PFSK-1 (cell line): Measurements from ENCODE around the gene GRID1.

ENCODE experiments used
- FOXP2 ChIP-seq: optimal IDR thresholded peaks from 2 replicates; pipeline ENCODE3; 2011; ENCODE audit warnings: borderline replicate concordance, control low read depth, inconsistent platforms; ENCODE audit not compliant: insufficient read depth; ENCODE audit errors: extremely low read length, extremely low read depth
- POLR2AphosphoS5 ChIP-seq: IDR thresholded peaks from 2 replicates; pipeline ENCODE4 v1.6.1; 2012; ENCODE audit warnings: low read depth, mild to moderate bottlenecking, control low read depth, low read length, moderate library complexity
- REST ChIP-seq, 2 experiments: IDR thresholded peaks; 2 replicates each; pipeline versions ENCODE4 v1.6.1 to v1.8.0; 2011 to 2012; ENCODE audit warnings: low read depth in 2 of 2, low read length in 2 of 2, control low read depth in 1 of 2, inconsistent platforms in 1 of 2, mild to moderate bottlenecking in 1 of 2, moderate library complexity in 1 of 2; ENCODE audit not compliant: insufficient read depth in 1 of 2
- SIN3A ChIP-seq: IDR thresholded peaks from 2 replicates; pipeline ENCODE4 v1.6.1; 2012; ENCODE audit warnings: mild to moderate bottlenecking, low read length, moderate library complexity, borderline replicate concordance; ENCODE audit not compliant: insufficient read depth

DNA sequence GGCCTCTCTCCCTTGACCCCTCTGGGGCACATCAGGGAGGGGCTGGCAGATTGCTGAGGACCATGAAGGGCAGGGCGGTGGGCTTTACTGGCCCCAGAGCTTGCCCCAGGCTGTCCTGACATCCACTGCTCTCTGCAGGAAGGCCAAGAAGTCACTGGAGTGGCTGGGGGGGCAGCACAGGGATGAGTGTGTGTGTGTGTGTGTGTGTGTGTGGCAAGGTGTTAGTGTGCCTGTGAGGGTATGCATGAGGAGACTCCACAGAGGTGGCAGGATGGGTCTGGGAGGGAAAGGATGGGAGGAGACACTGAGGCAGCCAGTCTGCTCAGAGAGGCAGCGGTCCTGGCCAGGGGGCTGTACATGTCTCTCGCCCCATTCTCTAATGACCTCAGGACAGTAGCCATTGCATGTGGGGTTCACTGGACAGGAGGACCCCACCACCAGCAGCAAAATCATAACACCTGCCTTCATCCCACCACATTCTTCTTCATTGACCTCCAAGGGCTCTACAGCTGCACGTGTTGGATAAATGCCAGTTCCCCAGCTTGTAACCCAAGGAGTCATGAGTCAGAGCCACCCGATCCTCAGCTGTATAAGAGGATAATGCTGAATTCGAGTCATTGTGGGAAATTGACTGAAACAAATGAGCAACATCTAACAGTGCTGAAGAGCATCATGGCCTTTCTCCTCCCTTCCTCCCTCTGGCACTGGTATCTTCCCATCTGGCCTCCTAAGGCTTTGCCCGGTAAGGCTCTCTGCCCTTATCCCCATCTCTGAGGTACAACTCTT is 720.5 kb downstream of the GRID1 start:
- TF ChIP-seq REST (IDR thresholded peaks at IDR 0.05; ENCODE audit: insufficient read depth in 1 of 2, low read depth in 2 of 2, low read length in 2 of 2): no peak
- TF ChIP-seq POLR2AphosphoS5: no peak
- no peak for TF ChIP-seq FOXP2
- TF ChIP-seq SIN3A: no peak
